ENCODE data around the gene OAS3.
"Not testable (repeated sequence)": the region's sequence is repeated elsewhere in the genome, so short reads cannot be mapped to it uniquely, and the experiment has no call there.

The OAS3 gene

GRCh38 chr12:112927475-112927874 is 10.8 kb upstream of the OAS3 start:
- no peak for FAIRE-seq

GRCh38 chr12:112927925-112928324 is 10.3 kb upstream of the OAS3 start:
- FAIRE-seq, result no peak

GRCh38 chr12:112928978-112929377 is 9.3 kb upstream of the OAS3 start:
- FAIRE-seq, result no peak

GRCh38 chr12:112929715-112930114 is 8.6 kb upstream of the OAS3 start:
- no peak for FAIRE-seq

- no peak for FAIRE-seq
Measured at GRCh38 chr12:112930350-112930749, 7.9 kb upstream of the OAS3 start.

- FAIRE-seq, result no peak
Measured at GRCh38 chr12:112932485-112933128, 5.7 kb upstream of the OAS3 start.

- no peak for FAIRE-seq
Measured at GRCh38 chr12:112933129-112933505, 5.2 kb upstream of the OAS3 start.

GRCh38 chr12:112936264-112936663 is 2.0 kb upstream of the OAS3 start:
- FAIRE-seq, result no peak

GRCh38 chr12:112936927-112937326 is 1.3 kb upstream of the OAS3 start:
- no peak for FAIRE-seq

- FAIRE-seq, result no peak
Measured at GRCh38 chr12:112938751-112939150, 477 bp downstream of the OAS3 start.

GRCh38 chr12:112939761-112940381 is 1.6 kb downstream of the OAS3 start:
- FAIRE-seq, result no peak

GRCh38 chr12:112941528-112942335 is 3.5 kb downstream of the OAS3 start:
- FAIRE-seq, result no peak

GRCh38 chr12:112942572-112942971 is 4.3 kb downstream of the OAS3 start:
- no peak for FAIRE-seq

- FAIRE-seq, result no peak
Measured at GRCh38 chr12:112944024-112944690, 5.9 kb downstream of the OAS3 start.

GRCh38 chr12:112945515-112945914 is 7.2 kb downstream of the OAS3 start:
- no peak for FAIRE-seq

- no peak for FAIRE-seq
Measured at GRCh38 chr12:112946236-112947000, 8.1 kb downstream of the OAS3 start.

- no peak for FAIRE-seq
Measured at GRCh38 chr12:112947314-112947713, 9.0 kb downstream of the OAS3 start.

- FAIRE-seq, result no peak
Measured at GRCh38 chr12:112947761-112948160, 9.5 kb downstream of the OAS3 start.

- FAIRE-seq, result no peak
Measured at GRCh38 chr12:112948806-112949205, 10.5 kb downstream of the OAS3 start.

- FAIRE-seq, result no peak
Measured at GRCh38 chr12:112950701-112951100, 12.4 kb downstream of the OAS3 start.

- FAIRE-seq, result not testable (repeated sequence)
Measured at GRCh38 chr12:112957125-112957524, 18.9 kb downstream of the OAS3 start.

- FAIRE-seq, result no peak
Measured at GRCh38 chr12:112961074-112961473, 22.8 kb downstream of the OAS3 start.

- FAIRE-seq, result no peak
Measured at GRCh38 chr12:112961536-112961935, 23.3 kb downstream of the OAS3 start.

All from TTC549 (cell line).